Osteoblast (primary cell): ENCODE data around the gene EGLN1. TPM values are rescaled to one million over a fixed set of nuclear protein-coding genes. Genes with fewer than 3 reads are reported as not detected.

Experiments used
- DNase-seq: peaks from one replicate; pipeline ENCODE4 v3.0.0; 2011; ENCODE audit warnings: low spot score, mixed read lengths; ENCODE audit not compliant: insufficient read length; ENCODE audit errors: missing footprints
- H2AFZ ChIP-seq: 2 replicates; pipeline ENCODE4 v1.6.0; 2011; ENCODE audit warnings: mild to moderate bottlenecking, low read length
- H3K27ac ChIP-seq: 2 replicates; pipeline ENCODE4 v1.5.1; 2011; ENCODE audit warnings: mild to moderate bottlenecking, low read depth, low read length, moderate library complexity
- H3K27me3 ChIP-seq: 2 replicates; pipeline ENCODE4 v1.6.0; 2012; ENCODE audit warnings: mild to moderate bottlenecking, control low read depth, inconsistent platforms, low read length, moderate library complexity; ENCODE audit not compliant: insufficient read depth
- H3K36me3 ChIP-seq: 2 replicates; pipeline ENCODE4 v1.5.1; 2011; ENCODE audit warnings: mild to moderate bottlenecking, low read length, control low read depth, moderate library complexity; ENCODE audit not compliant: insufficient read depth
- H3K4me1 ChIP-seq: 2 replicates; pipeline ENCODE4 v1.5.1; 2011; ENCODE audit warnings: mild to moderate bottlenecking, low read length, control low read depth, moderate library complexity; ENCODE audit not compliant: insufficient read depth
- H3K4me2 ChIP-seq: 2 replicates; pipeline ENCODE4 v1.6.0; 2011; ENCODE audit warnings: mild to moderate bottlenecking, low read length; ENCODE audit not compliant: insufficient read depth
- H3K4me3 ChIP-seq: fragments of 200-600 bp; sonication (generic); 3 replicates; pipeline ENCODE4 v1.5.1; 2012; ENCODE audit warnings: mild to moderate bottlenecking, low read length, inconsistent platforms; ENCODE audit not compliant: insufficient read depth
- H3K79me2 ChIP-seq: 2 replicates; pipeline ENCODE4 v1.6.0; 2012; ENCODE audit warnings: mild to moderate bottlenecking, low read length, control low read depth, inconsistent platforms; ENCODE audit not compliant: insufficient read depth
- H3K9me3 ChIP-seq: 2 replicates; pipeline ENCODE4 v1.5.1; 2011; ENCODE audit warnings: low read depth, low read length, control low read depth
- H4K20me1 ChIP-seq: 2 replicates; pipeline ENCODE4 v1.6.0; 2012; ENCODE audit warnings: mild to moderate bottlenecking, low read length, control low read depth; ENCODE audit not compliant: insufficient read depth
- CTCF ChIP-seq: IDR thresholded peaks from 2 replicates; pipeline ENCODE4 v1.5.1; 2011; ENCODE audit warnings: mild to moderate bottlenecking, low read depth, low read length, moderate library complexity; ENCODE audit errors: extremely low read depth
- total RNA-seq: library from RNA; depleted of rRNA; stranded (reverse); fragments of >200 nt; gene quantifications from 2 replicates; pipeline ENCODE4 v1.2.3, GENCODE V29; 2012

EGLN1 gene
- total RNA-seq, 1 donor: 52.5 TPM

- no peak overlapping the region for H3K4me3 ChIP-seq
- DNase-seq: no peak
- no peak for TF ChIP-seq CTCF
- H3K27me3 ChIP-seq: no peaks in the 10 kb centered on the region
- no peak overlapping the region for H2AFZ ChIP-seq
- H3K4me1 ChIP-seq: no peaks in the 10 kb centered on the region
- H3K79me2 ChIP-seq: peaks cover under 1% of the 10 kb centered on the region
- no peak overlapping the region for H3K4me2 ChIP-seq
- no peaks in the 10 kb centered on the region for H3K36me3 ChIP-seq
- H3K9me3 ChIP-seq: no peaks in the 10 kb centered on the region
- no peak overlapping the region for H3K27ac ChIP-seq
- H4K20me1 ChIP-seq: peaks cover 3% of the 10 kb centered on the region
Observed at GRCh38 chr1:231327617-231328016, 94.5 kb downstream of the EGLN1 start.

GRCh38 chr1:231326248-231326647 lies 95.8 kb downstream of the EGLN1 start:
- no peaks in the 10 kb centered on the region for H3K4me1 ChIP-seq
- no peak for TF ChIP-seq CTCF
- DNase-seq: no peak
- no peaks in the 10 kb centered on the region for H3K9me3 ChIP-seq
- no peak overlapping the region for H3K27ac ChIP-seq
- no peaks in the 10 kb centered on the region for H4K20me1 ChIP-seq
- no peaks in the 10 kb centered on the region for H3K27me3 ChIP-seq
- no peak overlapping the region for H2AFZ ChIP-seq
- H3K4me3 ChIP-seq: no peak overlapping the region
- H3K4me2 ChIP-seq: no peak overlapping the region
- H3K36me3 ChIP-seq: no peaks in the 10 kb centered on the region
- H3K79me2 ChIP-seq: no peaks in the 10 kb centered on the region

GRCh38 chr1:231324660-231325059 lies 97.4 kb downstream of the EGLN1 start:
- H3K27me3 ChIP-seq: no peaks in the 10 kb centered on the region
- H4K20me1 ChIP-seq: no peaks in the 10 kb centered on the region
- H3K4me3 ChIP-seq: no peak overlapping the region
- no peak overlapping the region for H2AFZ ChIP-seq
- no peak overlapping the region for H3K27ac ChIP-seq
- DNase-seq: no peak
- H3K4me1 ChIP-seq: no peaks in the 10 kb centered on the region
- no peak for TF ChIP-seq CTCF
- H3K9me3 ChIP-seq: no peaks in the 10 kb centered on the region
- no peak overlapping the region for H3K4me2 ChIP-seq
- no peaks in the 10 kb centered on the region for H3K36me3 ChIP-seq
- H3K79me2 ChIP-seq: no peaks in the 10 kb centered on the region

- H3K4me1 ChIP-seq: no peaks in the 10 kb centered on the region
- DNase-seq: no peak
- TF ChIP-seq CTCF: no peak
- no peak overlapping the region for H2AFZ ChIP-seq
- H3K4me2 ChIP-seq: no peak overlapping the region
- H3K4me3 ChIP-seq: no peak overlapping the region
- no peaks in the 10 kb centered on the region for H3K79me2 ChIP-seq
- no peaks in the 10 kb centered on the region for H3K36me3 ChIP-seq
- no peaks in the 10 kb centered on the region for H3K9me3 ChIP-seq
- H3K27ac ChIP-seq: no peak overlapping the region
- H4K20me1 ChIP-seq: no peaks in the 10 kb centered on the region
- no peaks in the 10 kb centered on the region for H3K27me3 ChIP-seq
Observed at GRCh38 chr1:231322880-231323530, 99.1 kb downstream of the EGLN1 start.
